CD1c-positive myeloid dendritic cell (primary cell): ENCODE results near the gene BRF1.

Experiments used
- DNase-seq: peaks from one replicate; pipeline ENCODE4 v3.0.0-alpha.2; 2016; ENCODE audit errors: extremely low spot score

Gene BRF1

DNA sequence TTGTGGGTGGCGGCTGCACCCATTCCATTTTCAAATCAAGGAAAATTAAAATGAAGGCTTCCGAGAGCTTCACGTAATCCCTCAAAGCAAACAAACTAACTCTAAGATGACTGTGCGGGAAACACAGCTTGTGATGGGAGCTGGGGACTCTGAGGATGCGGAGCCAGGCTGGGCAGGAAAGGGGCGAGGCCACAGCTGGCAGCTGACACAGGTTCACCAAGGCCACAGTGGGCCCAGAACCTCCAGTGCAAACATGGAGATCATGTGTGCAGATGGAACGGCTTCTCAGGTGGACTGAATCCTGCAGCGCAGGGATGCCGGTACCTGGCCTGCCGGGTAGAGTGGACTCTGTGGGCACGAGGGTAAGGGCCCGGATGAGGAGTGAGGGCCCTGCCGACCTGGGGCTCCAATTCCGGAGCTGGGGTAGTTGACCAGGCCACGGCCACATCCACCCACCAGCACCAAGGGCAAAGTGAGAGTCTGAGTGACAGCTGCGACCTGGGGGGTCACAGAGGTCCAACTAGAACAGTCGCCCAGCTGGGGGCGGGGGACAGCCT, 71.6 kb downstream of the BRF1 start:
- DNase-seq = no peak

DNA sequence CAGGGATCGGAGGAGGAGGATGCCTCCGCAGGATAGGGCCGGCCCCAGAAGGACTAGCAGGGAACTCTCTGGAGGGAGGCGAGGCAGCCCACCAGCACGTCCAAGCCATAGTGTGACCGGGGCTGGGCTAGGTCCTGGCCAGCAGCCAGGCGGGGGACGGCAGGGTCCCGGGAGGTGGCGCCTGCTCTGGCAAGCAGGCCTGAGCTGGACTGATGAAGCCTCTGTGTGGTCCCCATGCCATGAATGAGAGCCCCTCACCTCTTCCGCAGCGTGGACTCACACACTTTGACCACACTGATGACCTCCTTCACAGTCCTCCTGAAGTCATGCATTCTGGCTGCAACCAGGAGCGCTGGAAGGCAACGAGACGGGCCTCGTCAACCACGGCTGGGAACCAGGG, 72.2 kb downstream of the BRF1 start:
- DNase-seq = no peak

DNA sequence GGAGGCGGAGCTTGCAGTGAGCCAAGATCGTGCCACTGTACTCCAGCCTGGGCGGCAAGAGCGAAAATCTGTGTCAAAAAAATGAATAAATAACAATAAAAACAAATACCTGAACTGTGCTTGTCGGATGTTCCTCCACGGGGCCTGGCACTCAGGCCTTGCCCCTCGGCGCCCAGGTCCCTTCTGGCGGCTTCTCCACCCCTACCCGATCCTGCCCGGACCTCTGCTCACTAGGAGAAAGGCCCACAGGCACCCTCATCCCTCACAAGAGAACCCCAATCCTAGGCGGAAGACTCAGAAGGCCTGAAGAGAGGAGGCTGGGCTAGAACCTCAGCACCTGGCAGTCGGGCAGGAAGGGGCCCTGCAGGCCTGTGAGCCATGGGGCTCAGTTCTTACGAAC, 73.5 kb downstream of the BRF1 start:
- DNase-seq = no peak

DNA sequence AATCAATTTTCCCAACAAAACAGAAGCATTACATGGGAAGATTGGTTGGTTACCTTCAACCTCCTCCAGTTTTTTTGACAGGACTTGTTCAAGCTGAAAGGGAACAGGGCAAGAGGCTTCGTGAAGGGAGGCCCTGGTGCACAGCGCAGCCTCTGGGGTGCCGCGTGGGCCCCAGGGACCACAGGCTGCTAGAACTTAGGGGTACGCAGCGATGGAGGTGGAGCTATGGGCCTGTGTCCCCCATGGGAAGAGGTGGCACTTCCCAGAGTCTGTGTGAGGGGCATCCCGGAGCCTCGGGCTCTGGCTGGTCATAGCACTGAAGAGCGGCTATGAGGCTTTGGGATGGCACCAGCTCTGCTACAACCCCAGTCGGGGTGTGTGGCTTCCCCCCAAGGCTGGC, 74.6 kb downstream of the BRF1 start:
- DNase-seq = no peak

DNA sequence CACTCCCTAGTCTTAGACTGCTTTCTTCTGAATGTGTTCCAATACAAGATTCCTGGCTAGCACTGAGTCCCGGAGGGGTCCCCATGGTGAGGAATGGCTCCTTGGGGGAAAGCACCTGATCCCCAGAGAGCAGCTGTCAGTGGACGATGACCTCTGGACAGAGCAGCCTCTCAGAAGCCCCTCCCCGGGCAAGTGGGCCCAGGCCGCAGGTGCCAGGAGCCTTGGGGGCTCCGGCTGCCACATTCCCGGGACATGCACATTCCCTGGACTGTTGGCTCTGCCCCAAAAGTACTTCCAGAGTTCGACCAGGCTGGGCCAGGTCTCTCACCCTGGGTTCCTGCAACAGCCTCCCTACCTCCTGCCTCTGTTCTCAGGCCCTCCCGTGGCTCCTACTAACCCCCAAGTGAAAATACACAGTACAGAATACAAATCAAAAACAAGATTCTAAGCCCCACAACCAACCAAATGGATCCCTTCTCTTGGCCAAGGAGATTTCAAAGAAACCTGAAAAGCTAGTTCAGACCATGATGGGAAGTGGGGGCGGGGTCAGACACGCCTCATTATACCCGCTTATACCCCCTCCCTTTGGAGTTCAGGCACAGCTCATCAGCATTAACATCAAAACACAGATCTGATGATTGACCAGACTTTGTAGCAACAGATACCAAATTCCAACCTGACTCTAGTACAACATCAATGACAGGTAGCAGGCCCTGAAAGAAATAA, 75.8 kb downstream of the BRF1 start:
- no peak for DNase-seq

DNA sequence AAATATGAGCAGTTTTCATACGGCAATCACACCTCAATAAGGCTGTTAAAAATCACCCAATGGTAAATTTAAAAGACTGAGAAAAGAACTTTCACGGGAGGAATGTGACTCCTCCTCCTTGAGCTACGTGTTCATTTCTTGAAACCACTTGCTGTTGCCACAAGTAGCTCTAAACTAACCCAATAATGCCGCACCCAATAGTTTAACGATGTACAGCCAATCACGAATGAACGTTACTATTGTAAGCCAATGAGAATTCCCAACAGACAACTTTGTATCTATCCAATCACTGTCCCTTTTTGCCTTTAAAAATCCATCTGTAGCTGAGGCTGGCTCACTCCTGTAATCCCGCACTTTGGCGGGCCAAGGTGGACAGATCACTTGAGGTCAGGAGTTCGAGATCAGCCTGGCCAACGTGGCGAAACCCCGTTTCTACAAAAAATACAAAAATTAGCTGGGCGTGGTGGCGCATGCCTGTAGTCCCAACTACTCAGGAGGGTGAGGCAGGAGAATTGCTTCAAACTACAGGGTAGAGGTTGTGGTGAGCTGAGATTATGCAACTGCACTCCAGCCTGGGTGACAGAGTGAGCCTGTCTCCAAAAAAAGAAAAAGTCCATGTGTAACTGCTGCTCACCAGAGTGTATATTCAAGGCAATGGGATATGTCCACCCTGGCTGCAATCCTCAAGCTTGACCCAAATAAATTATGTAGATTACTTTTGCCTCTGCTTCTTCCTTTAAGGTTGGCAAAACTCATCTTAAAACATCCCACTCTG, 76.8 kb downstream of the BRF1 start:
- DNase-seq = no peak

DNA sequence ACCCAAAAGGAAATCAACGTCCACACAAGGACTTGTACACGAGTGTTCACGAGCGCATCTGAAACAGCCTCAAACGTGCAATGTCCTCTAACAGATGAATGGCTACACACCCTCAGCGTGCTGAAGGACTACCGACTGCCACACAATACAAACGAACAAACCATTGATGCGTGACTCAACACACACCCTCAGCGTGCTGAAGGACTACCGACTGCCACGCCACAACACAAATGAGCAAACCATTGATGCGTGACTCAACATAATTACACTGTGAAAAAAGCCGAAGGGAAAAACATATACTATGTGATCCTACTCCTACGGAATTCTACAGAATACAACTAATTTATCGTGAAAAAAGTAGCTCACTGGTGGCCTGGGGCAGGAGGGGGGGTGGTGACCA, 77.5 kb downstream of the BRF1 start:
- no peak for DNase-seq

DNA sequence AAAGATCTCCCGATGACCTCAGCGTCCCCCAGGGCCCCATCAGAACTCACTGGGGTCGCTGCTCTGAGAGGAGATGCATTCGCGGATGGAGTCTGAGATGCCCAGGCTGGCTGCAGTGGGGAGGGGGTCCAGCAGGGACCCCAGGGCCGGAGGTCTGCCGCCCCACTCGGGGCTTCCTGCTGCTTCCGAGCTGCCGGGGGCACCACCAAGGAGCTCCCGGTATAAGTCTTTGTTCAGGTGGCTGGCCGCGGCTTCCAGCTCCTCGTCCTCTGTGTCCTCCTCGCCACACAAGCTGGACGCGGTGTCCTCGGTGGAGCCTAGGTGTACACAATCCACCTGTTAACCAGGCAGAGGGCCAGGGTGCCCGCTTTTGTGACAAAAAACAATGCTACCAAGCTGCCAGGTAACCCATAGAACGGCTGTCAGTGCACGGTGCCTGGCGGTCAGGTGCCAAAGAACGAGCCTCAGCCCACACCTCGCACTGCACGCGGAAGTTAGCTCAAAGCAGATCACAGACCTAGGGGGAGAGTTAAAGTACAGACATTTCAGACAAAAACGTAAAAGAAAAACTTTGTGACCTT, 79.1 kb downstream of the BRF1 start:
- DNase-seq = no peak

DNA sequence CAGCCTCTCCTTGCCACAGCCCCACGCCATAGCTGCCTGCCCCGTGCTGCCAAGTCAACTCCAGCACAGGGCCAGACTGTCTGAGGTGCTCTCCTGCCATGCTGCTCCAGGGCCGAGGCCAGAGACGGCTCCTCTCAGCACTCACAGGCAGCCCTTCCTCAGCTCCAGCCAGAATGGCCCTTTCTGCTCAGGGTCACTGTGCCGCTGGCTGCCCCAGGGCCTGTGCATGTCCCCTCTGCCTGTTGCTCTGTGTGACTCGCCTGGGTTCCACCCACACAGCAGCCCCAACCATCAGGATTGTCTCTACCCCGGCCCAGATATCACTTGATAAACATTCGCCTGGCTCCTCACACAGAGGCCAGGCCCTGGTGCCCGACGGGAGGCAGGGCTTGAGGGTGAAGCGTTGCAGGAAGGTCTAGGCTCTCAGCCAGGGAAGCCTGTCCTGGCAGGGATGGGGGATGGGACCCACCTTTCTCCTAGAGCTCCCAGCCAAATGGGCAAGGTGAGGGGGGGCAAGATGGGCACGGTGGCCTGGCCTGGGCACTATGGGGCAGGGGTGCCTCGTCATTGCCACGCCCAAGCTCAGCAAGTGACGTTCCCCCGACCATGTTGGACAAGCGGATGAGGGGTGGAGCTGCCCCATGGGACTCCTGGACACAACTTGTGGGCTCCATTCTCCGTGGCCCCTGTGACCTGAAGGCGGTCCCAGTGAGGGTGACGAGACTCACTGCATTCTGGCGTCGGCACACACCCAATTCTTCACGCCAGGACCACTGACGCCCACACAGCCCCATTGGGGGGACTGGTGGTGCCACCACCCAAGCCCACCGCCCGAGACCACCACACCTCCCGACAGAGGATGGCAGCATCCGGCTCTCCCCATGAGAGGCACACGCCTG, 79.9 kb downstream of the BRF1 start:
- no peak for DNase-seq

DNA sequence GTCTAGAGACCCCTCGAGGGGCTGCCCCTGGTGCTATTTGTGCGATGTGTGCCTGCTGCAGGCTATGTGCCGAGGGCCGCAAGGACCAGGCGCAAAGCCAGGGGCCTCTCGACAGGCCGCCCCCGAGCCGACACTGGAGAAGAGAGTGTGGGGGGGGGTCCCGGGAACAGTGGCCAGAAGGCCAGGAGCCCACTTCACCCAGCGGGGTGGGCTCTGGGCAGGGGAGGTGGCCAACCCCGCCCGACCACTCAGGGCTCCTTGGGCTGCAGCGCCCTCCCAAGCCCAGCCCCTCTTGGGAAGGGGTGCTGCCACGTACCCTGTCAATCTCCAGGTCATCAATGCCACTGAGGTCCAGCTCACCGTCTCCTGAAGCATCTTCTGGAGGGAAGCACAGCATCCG, 81.0 kb downstream of the BRF1 start:
- DNase-seq = no peak

DNA sequence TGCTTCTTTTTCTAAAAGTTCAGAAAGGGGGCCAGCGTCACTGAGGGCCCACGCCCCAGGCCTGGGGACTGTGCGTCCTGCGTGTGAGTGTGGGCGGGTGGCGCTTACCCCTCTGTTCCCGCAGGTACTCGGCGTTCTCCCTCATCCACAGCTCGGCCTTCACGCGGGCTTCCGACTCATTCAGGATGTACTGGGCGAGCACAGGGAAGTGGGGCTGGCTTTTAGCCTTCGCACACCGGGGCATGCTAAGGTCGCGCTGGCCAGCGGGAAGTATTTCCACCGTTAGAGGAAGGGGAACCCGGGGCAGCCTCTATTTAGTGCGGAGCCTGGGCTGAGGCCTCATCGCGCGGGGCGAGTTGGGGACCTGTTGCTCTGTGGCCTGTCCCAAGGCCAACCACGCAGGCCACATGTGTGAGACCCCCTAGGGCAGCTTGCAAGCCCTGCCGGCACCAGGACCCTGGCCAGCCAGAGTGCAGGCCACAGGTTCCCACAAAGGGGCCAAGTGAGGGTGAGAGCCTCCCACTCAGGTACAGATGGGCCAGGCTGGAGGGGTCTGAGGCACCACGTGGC, 81.7 kb downstream of the BRF1 start:
- DNase-seq = no peak

DNA sequence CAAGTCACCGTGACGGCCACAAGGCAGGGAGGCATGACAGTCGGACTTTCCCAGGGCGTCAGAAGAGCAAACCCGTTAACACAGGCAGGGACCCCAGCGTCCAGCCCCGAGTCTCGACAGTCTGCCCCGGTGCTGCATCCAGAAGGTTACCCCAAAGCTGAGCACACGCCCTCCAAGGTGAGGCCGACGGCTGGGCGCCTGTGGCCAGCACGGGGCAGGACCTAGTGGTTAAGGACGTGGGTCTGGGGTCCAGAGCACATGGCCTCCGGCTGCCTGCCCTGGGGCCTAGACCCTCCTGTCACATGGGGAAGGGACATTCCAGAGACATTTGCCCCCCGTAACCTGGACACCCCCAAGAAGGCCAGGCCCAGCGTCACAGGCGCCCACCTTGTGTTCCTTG, 82.2 kb downstream of the BRF1 start:
- DNase-seq = no peak

DNA sequence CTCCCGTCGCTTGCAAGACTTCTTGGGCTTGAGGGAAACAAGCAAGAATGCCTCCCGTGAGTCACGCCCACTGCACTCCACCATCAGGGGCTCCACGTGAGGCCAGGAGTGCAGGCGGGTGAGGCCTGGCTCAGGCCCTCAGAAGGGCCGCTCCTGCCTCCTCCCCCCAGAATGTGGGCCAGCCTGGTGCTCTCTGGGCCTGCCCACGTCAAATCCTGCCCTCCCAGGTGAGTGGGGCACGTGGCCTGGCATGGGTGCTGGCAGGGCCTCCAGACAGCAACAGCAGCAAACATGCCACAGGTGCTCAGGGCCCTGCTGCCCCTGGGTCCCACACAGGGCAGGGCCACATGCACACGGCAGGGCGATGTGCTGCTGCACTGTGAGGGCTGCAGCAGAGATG, 83.0 kb downstream of the BRF1 start:
- DNase-seq = no peak

DNA sequence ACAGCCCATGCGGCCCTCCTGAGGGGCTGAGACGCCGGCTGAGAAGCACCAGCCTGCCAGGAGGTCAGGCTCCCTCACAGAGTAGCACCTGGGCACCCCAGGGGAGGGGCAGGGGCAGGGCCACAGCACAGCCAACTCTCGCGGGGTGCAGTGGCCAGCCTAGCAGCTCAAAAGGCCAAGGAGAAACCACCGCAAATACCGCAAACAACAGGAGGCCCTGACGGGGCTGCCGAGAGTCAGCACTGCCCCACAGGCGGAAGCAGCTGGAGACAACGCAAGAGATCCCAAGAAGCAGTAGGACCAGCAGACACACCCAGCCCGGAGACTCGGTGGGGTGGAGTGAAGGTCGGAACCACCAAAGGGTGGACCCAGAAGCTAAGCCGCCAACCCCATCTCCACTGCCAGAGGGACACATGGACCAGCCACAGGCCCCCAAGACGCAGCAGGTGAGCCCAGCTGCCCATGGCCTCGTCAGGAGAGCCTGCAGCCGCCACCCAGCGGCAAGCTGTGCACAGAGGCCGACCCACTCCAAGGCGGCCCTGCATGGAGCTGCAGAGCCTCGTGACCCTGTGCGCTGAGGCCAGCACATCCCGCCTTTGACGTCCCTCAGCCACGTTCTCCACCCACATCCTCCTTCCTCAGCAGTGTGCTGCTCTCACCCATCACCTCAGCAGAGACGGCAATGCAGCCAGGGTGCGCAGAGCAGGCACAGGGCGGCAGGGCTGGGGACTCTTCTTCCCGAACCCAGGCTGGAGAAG, 84.1 kb downstream of the BRF1 start:
- no peak for DNase-seq

DNA sequence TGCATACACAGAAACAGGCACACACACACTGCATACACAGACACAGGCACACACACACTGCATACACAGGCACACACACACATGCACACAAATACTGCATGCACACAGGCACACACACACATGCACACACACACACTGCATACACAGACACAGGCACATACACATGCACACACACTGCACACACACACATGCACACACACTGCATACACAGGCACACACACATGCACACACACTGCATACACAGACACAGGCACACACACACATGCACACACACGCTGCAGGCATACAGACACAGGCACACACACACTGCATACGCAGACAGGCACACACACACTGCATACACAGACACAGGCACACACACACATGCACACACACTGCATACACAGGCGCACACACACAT, 85.2 kb downstream of the BRF1 start:
- DNase-seq = no peak

DNA sequence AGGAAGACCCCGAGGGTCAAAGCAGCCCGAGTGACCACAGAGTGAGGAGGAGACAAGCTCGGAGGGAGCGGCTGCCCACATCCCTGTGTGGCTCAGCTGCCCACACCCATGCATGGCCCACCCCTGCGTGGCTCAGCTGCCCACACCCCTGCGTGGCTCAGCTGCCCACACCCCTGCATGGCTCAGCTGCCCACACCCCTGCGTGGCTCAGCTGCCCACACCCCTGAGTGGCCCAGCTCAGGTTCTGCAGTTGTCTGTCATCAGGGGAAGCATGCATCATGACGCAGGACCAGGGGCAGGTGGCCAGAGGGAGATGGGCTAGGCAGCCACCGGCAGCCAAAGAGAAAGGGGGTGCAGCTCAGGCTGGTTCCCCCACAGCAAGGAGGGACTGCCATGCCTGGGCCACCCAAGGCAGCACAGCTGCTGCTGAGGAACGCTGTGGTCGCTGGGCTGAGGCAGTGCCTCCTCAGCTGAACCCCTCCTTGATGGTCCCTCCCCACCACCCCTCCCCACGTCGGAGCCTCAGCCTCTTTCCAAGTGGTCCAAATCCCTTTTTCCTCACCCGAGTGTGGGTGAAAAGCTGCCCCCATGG, 86.4 kb downstream of the BRF1 start:
- no peak for DNase-seq

DNA sequence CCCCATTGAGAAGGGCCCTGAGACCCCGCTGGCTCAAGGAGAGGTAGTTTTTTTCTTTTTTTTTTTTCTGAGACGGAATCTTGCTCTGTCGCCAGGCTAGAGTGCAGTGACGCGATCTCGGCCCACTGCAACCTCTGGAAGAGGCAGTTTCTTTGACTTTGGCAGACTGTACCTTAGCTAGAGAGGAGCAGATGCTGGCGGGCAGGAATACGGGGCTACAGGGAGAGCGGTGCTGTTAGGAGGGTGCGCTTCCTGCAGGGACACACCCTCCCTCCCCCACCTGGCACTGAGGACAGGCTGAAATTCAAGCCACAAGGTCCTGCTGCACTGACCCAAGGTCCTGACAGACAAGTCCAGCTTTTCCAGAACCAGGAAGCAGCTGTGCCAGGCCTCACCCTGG, 87.4 kb downstream of the BRF1 start:
- DNase-seq = no peak

DNA sequence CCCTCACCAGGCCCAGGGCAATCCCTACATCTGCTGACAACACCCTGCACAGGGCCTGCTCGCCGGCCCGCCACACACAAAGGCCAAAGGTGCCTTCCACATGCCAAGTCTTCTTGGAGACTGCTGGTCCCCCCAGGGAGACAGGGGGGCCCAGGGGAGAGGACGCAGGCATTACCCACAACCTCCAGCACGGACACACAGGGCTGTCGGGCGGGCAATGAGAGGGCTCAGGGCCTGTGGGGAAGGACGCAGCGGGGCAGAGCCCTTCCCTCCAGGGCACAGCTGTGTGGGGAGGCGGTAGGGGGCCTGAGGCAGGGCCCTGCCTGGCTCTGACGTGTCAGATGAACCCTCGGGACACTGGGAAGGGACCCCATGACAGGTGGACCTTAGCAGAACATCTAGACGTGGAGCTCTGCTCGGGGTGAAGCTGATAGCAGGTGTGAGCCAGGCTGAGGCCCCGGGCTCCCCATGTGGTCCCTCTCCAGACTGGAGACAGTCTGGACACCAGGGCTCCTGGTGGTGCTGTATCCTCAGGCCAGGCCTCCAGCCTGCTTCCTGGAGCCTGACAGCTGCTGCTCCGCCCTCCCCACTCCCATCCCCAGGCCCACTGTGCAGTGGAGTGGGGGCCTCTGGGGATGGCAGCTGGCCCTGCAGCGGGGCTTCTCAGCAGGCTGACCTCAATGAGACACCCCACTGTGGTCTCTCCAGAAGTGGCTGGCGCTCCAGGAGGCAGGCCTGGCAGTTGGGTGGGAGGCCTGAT, 88.1 kb downstream of the BRF1 start:
- no peak for DNase-seq

DNA sequence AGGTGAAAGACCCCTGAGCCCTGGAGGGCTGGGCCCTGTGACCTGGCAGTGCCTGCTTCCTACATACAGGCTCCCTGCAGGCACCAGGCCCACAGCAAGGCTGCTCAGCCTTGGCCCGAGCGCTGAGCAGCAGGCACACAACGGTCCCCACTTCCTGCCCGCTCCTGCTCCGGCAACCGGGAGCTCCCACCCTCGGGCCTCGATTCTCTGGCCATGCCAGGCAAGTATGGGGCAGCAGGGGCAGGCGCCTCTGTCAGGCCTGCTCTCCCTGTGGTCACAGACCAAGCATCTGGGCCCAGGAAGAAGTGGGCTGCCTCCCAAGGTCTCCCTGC, 89.1 kb downstream of the BRF1 start:
- no peak for DNase-seq
